ENCODE measurements around the gene CRYBB1.

DNA sequence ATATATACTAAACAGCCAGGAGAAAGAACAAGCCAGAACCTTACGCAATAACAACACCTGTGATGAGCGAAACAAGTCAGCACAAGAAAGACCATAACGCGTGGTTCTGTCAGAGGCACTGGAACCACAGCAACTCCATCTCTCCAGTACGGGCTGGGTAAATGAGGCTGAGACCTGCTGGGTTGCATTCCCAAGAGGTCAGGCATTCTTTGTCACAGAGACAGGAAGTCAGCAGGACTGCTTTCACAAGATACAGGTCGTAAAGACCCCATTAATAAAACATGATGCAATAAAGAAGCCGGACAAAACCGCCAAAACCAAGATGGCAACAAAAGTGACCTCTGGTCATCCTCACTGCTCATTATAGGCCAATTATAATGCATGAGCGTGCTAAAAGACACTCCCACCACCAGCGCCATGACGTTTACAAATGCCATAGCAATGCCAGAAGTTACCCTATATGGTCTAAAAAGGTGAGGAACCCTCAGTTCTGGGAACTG, 49.6 kb downstream of the CRYBB1 start:
- TF ChIP-seq, protein P1, sequence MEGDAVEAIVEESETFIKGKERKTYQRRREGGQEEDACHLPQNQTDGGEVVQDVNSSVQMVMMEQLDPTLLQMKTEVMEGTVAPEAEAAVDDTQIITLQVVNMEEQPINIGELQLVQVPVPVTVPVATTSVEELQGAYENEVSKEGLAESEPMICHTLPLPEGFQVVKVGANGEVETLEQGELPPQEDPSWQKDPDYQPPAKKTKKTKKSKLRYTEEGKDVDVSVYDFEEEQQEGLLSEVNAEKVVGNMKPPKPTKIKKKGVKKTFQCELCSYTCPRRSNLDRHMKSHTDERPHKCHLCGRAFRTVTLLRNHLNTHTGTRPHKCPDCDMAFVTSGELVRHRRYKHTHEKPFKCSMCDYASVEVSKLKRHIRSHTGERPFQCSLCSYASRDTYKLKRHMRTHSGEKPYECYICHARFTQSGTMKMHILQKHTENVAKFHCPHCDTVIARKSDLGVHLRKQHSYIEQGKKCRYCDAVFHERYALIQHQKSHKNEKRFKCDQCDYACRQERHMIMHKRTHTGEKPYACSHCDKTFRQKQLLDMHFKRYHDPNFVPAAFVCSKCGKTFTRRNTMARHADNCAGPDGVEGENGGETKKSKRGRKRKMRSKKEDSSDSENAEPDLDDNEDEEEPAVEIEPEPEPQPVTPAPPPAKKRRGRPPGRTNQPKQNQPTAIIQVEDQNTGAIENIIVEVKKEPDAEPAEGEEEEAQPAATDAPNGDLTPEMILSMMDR (conservative IDR thresholded peaks at IDR 0.05; ENCODE audit: low read depth, low read length): no peak
- TF ChIP-seq EZH2 (IDR thresholded peaks at IDR 0.05; ENCODE audit: low read length, unreplicated experiment): no peak

Data from PC-3 (cell line).